H9 (cell line): Measurements from ENCODE around the gene SLCO3A1. TPM values are rescaled to one million over a fixed set of nuclear protein-coding genes. Genes with fewer than 3 reads are reported as not detected.
A peak's percentile ranks its signal among the peaks of the same experiment; 100 is the strongest.

Experiments used
- DNase-seq: peaks from one replicate; pipeline ENCODE4 v3.0.0-alpha.2; 2017
- H2AFZ ChIP-seq: one replicate; pipeline ENCODE4 v1.6.1; 2013; ENCODE audit warnings: mild to moderate bottlenecking, low read length, control low read depth, moderate library complexity
- H2AK5ac ChIP-seq: 2 replicates; pipeline ENCODE4 v1.6.1; 2013; ENCODE audit warnings: low read length, control low read depth, mixed read lengths; ENCODE audit not compliant: insufficient read length
- H2BK120ac ChIP-seq: one replicate; pipeline ENCODE4 v1.6.1; 2013; ENCODE audit warnings: low read depth, mild to moderate bottlenecking, low read length, control low read depth, inconsistent platforms; ENCODE audit not compliant: poor library complexity, severe bottlenecking
- H2BK12ac ChIP-seq: 2 replicates; pipeline ENCODE4 v1.6.1; 2013; ENCODE audit warnings: low read length, control low read depth, mixed read lengths, low read depth; ENCODE audit not compliant: insufficient read length
- H2BK15ac ChIP-seq: 2 replicates; pipeline ENCODE4 v1.6.1; 2013; ENCODE audit warnings: low read depth, low read length, control low read depth
- H2BK20ac ChIP-seq: one replicate; pipeline ENCODE4 v1.6.1; 2013; ENCODE audit warnings: low read depth, mild to moderate bottlenecking, low read length, control low read depth, inconsistent platforms; ENCODE audit not compliant: poor library complexity, severe bottlenecking
- H2BK5ac ChIP-seq: 2 replicates; pipeline ENCODE4 v1.6.1; 2013; ENCODE audit warnings: low read length, control low read depth, mixed read lengths; ENCODE audit not compliant: insufficient read length
- H3K14ac ChIP-seq: 2 replicates; pipeline ENCODE4 v1.6.1; 2013; ENCODE audit warnings: low read length, control low read depth; ENCODE audit not compliant: insufficient read depth
- H3K18ac ChIP-seq: 2 replicates; pipeline ENCODE4 v1.6.1; 2013; ENCODE audit warnings: low read depth, mild to moderate bottlenecking, mixed read lengths, low read length, control low read depth; ENCODE audit not compliant: insufficient read length
- H3K23ac ChIP-seq: 2 replicates; pipeline ENCODE4 v1.6.1; 2013; ENCODE audit warnings: low read length, control low read depth, mixed read lengths, low read depth; ENCODE audit not compliant: insufficient read length
- H3K23me2 ChIP-seq: 2 replicates; pipeline ENCODE4 v1.6.1; 2013; ENCODE audit warnings: low read depth, mild to moderate bottlenecking, mixed read lengths, low read length, control low read depth; ENCODE audit not compliant: insufficient read length, poor library complexity, severe bottlenecking
- H3K27ac ChIP-seq: 2 replicates; pipeline ENCODE4 v1.5.1; 2013; ENCODE audit warnings: low read length, control low read depth, mixed read lengths, low read depth; ENCODE audit not compliant: insufficient read length
- H3K27me3 ChIP-seq: 2 replicates; pipeline ENCODE4 v1.6.1; 2013; ENCODE audit warnings: low read length, control low read depth, inconsistent platforms; ENCODE audit not compliant: insufficient read depth
- H3K4ac ChIP-seq: 2 replicates; pipeline ENCODE4 v1.6.1; 2013; ENCODE audit warnings: low read depth, mild to moderate bottlenecking, control low read depth, inconsistent platforms, low read length, moderate library complexity
- H3K4me1 ChIP-seq: 2 replicates; pipeline ENCODE4 v1.6.1; 2013; ENCODE audit warnings: low read length, control low read depth, inconsistent platforms; ENCODE audit not compliant: insufficient read depth
- H3K4me2 ChIP-seq: 2 replicates; pipeline ENCODE4 v1.6.1; 2013; ENCODE audit warnings: low read length, control low read depth, mixed read lengths; ENCODE audit not compliant: insufficient read length, insufficient read depth
- H3K56ac ChIP-seq: 2 replicates; pipeline ENCODE4 v1.6.1; 2013; ENCODE audit warnings: low read depth, mild to moderate bottlenecking, mixed read lengths, low read length, control low read depth; ENCODE audit not compliant: insufficient read length
- H3K79me1 ChIP-seq: 2 replicates; pipeline ENCODE4 v1.6.1; 2013; ENCODE audit warnings: low read depth, mild to moderate bottlenecking, moderate library complexity, low read length, control low read depth, inconsistent platforms; ENCODE audit not compliant: insufficient read depth, poor library complexity, severe bottlenecking
- H3K79me2 ChIP-seq: 2 replicates; pipeline ENCODE4 v1.6.1; 2013; ENCODE audit warnings: low read length, control low read depth, inconsistent platforms; ENCODE audit not compliant: insufficient read depth
- H3K9ac ChIP-seq: 2 replicates; pipeline ENCODE4 v1.6.1; 2013; ENCODE audit warnings: low read length, control low read depth, mixed read lengths; ENCODE audit not compliant: insufficient read length; ENCODE audit errors: extremely low read depth
- H3K9me3 ChIP-seq: one replicate; pipeline ENCODE4 v1.6.1; 2013; ENCODE audit warnings: low read depth, low read length, inconsistent platforms; ENCODE audit not compliant: control insufficient read depth
- H3T11ph ChIP-seq: one replicate; pipeline ENCODE4 v1.6.1; 2013; ENCODE audit warnings: mild to moderate bottlenecking, low read length, control low read depth, inconsistent platforms
- H4K20me1 ChIP-seq: one replicate; pipeline ENCODE4 v1.6.1; 2013; ENCODE audit not compliant: control insufficient read depth, insufficient read length, insufficient read depth
- H4K5ac ChIP-seq: 2 replicates; pipeline ENCODE4 v1.6.1; 2013; ENCODE audit warnings: low read depth, mild to moderate bottlenecking, mixed read lengths, low read length, control low read depth; ENCODE audit not compliant: insufficient read length
- H4K8ac ChIP-seq: replicated peaks from 2 replicates; pipeline ENCODE4 v1.6.1; 2013; ENCODE audit warnings: low read length, control low read depth, mixed read lengths, low read depth; ENCODE audit not compliant: insufficient read length
- H4K91ac ChIP-seq: 2 replicates; pipeline ENCODE4 v1.6.1; 2013; ENCODE audit warnings: low read depth, mild to moderate bottlenecking, moderate library complexity, mixed read lengths, low read length, control low read depth; ENCODE audit not compliant: insufficient read length
- H3K27ac Mint-ChIP-seq, 3 experiments: 2 replicates in 2 of 3; 3 replicates in 1 of 3; pipeline ENCODE4 v1.8.0; 2020 to 2021; ENCODE audit warnings: mixed read lengths in 3 of 3, mild to moderate bottlenecking in 1 of 3, moderate library complexity in 1 of 3
- H3K27me3 Mint-ChIP-seq: 2 replicates; pipeline ENCODE4 v1.8.0; 2021; ENCODE audit warnings: low read depth, mild to moderate bottlenecking, moderate library complexity, mixed read lengths
- H3K36me3 Mint-ChIP-seq, 3 experiments: 2 replicates in 2 of 3; 3 replicates in 1 of 3; pipeline ENCODE4 v1.8.0; 2020 to 2021; ENCODE audit warnings: low read depth in 3 of 3, mixed read lengths in 3 of 3; ENCODE audit not compliant: insufficient read depth in 1 of 3
- H3K4me1 Mint-ChIP-seq, 2 experiments: 2 replicates each; pipeline ENCODE4 v1.8.0; 2020; ENCODE audit warnings: mixed read lengths in 2 of 2
- H3K4me3 Mint-ChIP-seq, 2 experiments: 2 replicates in 1 of 2; 3 replicates in 1 of 2; pipeline ENCODE4 v1.8.0; 2020 to 2021; ENCODE audit warnings: mild to moderate bottlenecking in 2 of 2, mixed read lengths in 2 of 2, moderate library complexity in 1 of 2
- H3K9me3 Mint-ChIP-seq, 2 experiments: 2 replicates in 1 of 2; 3 replicates in 1 of 2; pipeline ENCODE4 v1.8.0; 2020; ENCODE audit warnings: mild to moderate bottlenecking in 2 of 2, mixed read lengths in 2 of 2, moderate library complexity in 1 of 2
- CTCF ChIP-seq: fragments of 200-600 bp; sonication (generic); conservative IDR thresholded peaks from 3 replicates; pipeline ENCODE4 v1.8.0; 2021; ENCODE audit warnings: antibody characterized with exemption, mild to moderate bottlenecking
- WGBS: extraction: QIAGEN DNeasy Blood & Tissue Kit; methylation state at CpG from one replicate; pipeline ENCODE4 v1.1.7; 2013; ENCODE audit warnings: missing lambda C conversion rate, low lambda C conversion rate, mixed read lengths; ENCODE audit not compliant: insufficient read length; ENCODE audit errors: extremely low coverage; 5-methylcytosine and 5-hydroxymethylcytosine counted together
- total RNA-seq: library from RNA; stranded (reverse); gene quantifications from 2 replicates; pipeline ENCODE4 v1.2.1, GENCODE V29; 2021

Gene SLCO3A1
- total RNA-seq, 1 experiment from 2014 or later: 9.4 TPM

DNA sequence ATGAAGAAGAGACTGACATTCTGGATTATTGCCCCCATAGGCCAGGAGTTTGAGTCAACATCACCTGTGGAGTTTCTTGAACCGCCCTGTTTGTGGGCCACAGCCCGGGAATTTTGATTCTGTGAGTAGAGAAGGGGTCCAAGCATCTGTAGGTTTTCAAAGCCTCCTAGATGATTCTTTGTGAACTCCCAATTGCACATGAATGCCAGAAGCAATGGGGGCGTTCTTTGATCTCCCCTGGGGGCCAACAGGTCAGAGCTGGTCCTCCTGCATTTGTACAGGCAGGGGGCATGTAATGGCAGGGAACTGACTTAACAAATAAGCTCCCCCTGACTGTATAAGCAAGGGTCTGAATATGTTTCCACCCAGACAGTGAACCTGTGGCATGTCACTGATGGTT lies 260.3 kb downstream of the SLCO3A1 start:
- Mint-ChIP-seq H3K4me1 (peaks cover 50 to 52% of the 10 kb centered on the region in 2 experiments), H3K36me3 (0 out of 7 replicates have a peak, but pooled peaks cover 0 to 2% (median 0%) of the 10 kb centered on the region in 3 experiments), H3K27me3 (peaks cover 43% of the 10 kb centered on the region), H3K4me3 (no peak overlapping the region), H3K9me3 (no peaks in the 10 kb centered on the region; a peak in 1 of 5 replicates), H3K27ac (no peak overlapping the region)
- Histone ChIP-seq H3K4ac (no peak overlapping the region), H3T11ph (no peak overlapping the region), H2BK12ac (no peak overlapping the region), H2BK20ac (no peak overlapping the region), H4K20me1 (no peaks in the 10 kb centered on the region), H3K23me2 (no peaks in the 10 kb centered on the region), H2BK15ac (no peak overlapping the region), H3K79me1 (no peaks in the 10 kb centered on the region), H2BK5ac (no peak overlapping the region), H4K8ac (no peak overlapping the region), H3K18ac (no peak overlapping the region), H3K4me1 (peaks cover 12% of the 10 kb centered on the region), H4K91ac (no peak overlapping the region), H3K14ac (no peak overlapping the region), H3K56ac (no peak overlapping the region), H3K79me2 (no peaks in the 10 kb centered on the region), H3K27me3 (no peaks in the 10 kb centered on the region), H3K4me2 (no peak overlapping the region), H3K9ac (no peak overlapping the region), H4K5ac (no peak overlapping the region), H3K23ac (no peak overlapping the region), H2AFZ (no peak overlapping the region), H2AK5ac (no peak overlapping the region), H3K27ac (no peak overlapping the region), H2BK120ac (no peak overlapping the region), H3K9me3 (no peaks in the 10 kb centered on the region)
- WGBS: no CpG with 5 or more reads among the region's 3 CpGs
- DNase-seq: peak; percentile 54
- TF ChIP-seq CTCF: no peak
